Activated CD4-positive, alpha-beta T cell treated with anti-CD3 and anti-CD28 coated beads for 36 hours (primary cell): ENCODE data around the gene SSTR1. TPM values are rescaled to one million over a fixed set of nuclear protein-coding genes. Genes with fewer than 3 reads are reported as not detected.

ENCODE experiments used
- ATAC-seq: fragments of 200-7000 bp; cut with Tn5 transposase; one replicate; pipeline ENCODE4 v1.10.0; 2021; ENCODE audit warnings: mild to moderate bottlenecking, moderate library complexity
- CTCF ChIA-PET: fragments of 350-600 bp; sonication (Branson Sonifier 250); formaldehyde crosslinking; loops from one replicate; lab custom pipeline; 2021; ENCODE audit warnings: antibody characterized with exemption; lab: Charles Lee
- POLR2A ChIA-PET: fragments of 350-600 bp; sonication (Branson Sonifier 250); formaldehyde crosslinking; loops from one replicate; lab custom pipeline; 2021; ENCODE audit warnings: antibody characterized with exemption, inconsistent platforms; lab: Charles Lee
- DNase-seq: peaks from one replicate; pipeline ENCODE4 v3.0.0-alpha.2; 2020
- H3K27ac Mint-ChIP-seq: one replicate; pipeline ENCODE4 v1.8.0; 2021; ENCODE audit warnings: mixed read lengths
- H3K27me3 Mint-ChIP-seq: one replicate; pipeline ENCODE4 v1.8.0; 2021; ENCODE audit warnings: mixed read lengths
- H3K36me3 Mint-ChIP-seq: one replicate; pipeline ENCODE4 v1.8.0; 2021; ENCODE audit warnings: low read depth, mixed read lengths
- H3K4me1 Mint-ChIP-seq: one replicate; pipeline ENCODE4 v1.8.0; 2021; ENCODE audit warnings: mixed read lengths
- H3K4me3 Mint-ChIP-seq: one replicate; pipeline ENCODE4 v1.8.0; 2021; ENCODE audit warnings: mild to moderate bottlenecking, moderate library complexity, mixed read lengths
- H3K9me3 Mint-ChIP-seq: one replicate; pipeline ENCODE4 v1.8.0; 2021; ENCODE audit warnings: low read depth, mixed read lengths
- intact Hi-C, 2 experiments: fragments of 100-400 bp; cut with DNase I in 1 of 2; cut with micrococcal nuclease in 1 of 2; formaldehyde crosslinking; loops; one replicate each; pipeline versions ENCODE4 v1.14.2 to v1.15.1; 2022 to 2024; cut with DNase I, micrococcal nuclease
- total RNA-seq, 2 experiments: library from RNA; stranded (reverse); gene quantifications; one replicate each; pipeline ENCODE4 v1.2.3, GENCODE V29; 2021

SSTR1 gene
- total RNA-seq, 2 experiments from 2014 or later = not detected

GRCh38 chr14:38203929-38204718 lies 3.6 kb upstream of the SSTR1 start:
- Mint-ChIP-seq H3K36me3 (no peaks in the 10 kb centered on the region), H3K4me1 (peaks cover 5% of the 10 kb centered on the region), H3K9me3 (no peaks in the 10 kb centered on the region), H3K4me3 (no peak overlapping the region), H3K27ac (no peak overlapping the region), H3K27me3 (peaks cover 21% of the 10 kb centered on the region)
- intact Hi-C loops = no loop called here
- ATAC-seq (no peak), DNase-seq (no peak)
- CTCF ChIA-PET = no interaction called here
- POLR2A ChIA-PET = no interaction called here

- H3K27ac Mint-ChIP-seq = no peak overlapping the region
- H3K27me3 Mint-ChIP-seq = peaks cover 25% of the 10 kb centered on the region
- DNase-seq (no peak), ATAC-seq (no peak)
- POLR2A ChIA-PET = no interaction called here
- H3K36me3 Mint-ChIP-seq = no peaks in the 10 kb centered on the region
- intact Hi-C loops = no loop called here
- no peaks in the 10 kb centered on the region for H3K9me3 Mint-ChIP-seq
- CTCF ChIA-PET = interaction anchor here (1.4 kb wide), 1 partner anchor 663 kb away, joined by 4 read pairs; no protein-coding TSS in a partner anchor
- H3K4me1 Mint-ChIP-seq = peaks cover 9% of the 10 kb centered on the region
- H3K4me3 Mint-ChIP-seq = no peak overlapping the region
These were observed 3.0 kb upstream of the SSTR1 start for GRCh38 chr14:38204719-38205115.

- peaks cover 30% of the 10 kb centered on the region for H3K27me3 Mint-ChIP-seq
- no peak overlapping the region for H3K4me3 Mint-ChIP-seq
- CTCF ChIA-PET = interaction anchor here (0.6 to 1.4 kb wide), 2 partner anchors 8 to 663 kb away, joined by 3 to 4 read pairs; no protein-coding TSS in a partner anchor
- DNase-seq (no peak), ATAC-seq (no peak)
- no peaks in the 10 kb centered on the region for H3K36me3 Mint-ChIP-seq
- peaks cover 14% of the 10 kb centered on the region for H3K4me1 Mint-ChIP-seq
- intact Hi-C loops = no loop called here
- POLR2A ChIA-PET = no interaction called here
- no peak overlapping the region for H3K27ac Mint-ChIP-seq
- H3K9me3 Mint-ChIP-seq = no peaks in the 10 kb centered on the region
These were observed 2.4 kb upstream of the SSTR1 start for GRCh38 chr14:38205119-38205813.

- CTCF ChIA-PET = interaction anchor here (0.6 to 1.4 kb wide), 2 partner anchors 9 to 662 kb away, joined by 3 to 4 read pairs; no protein-coding TSS in a partner anchor
- H3K4me3 Mint-ChIP-seq = no peak overlapping the region
- intact Hi-C loops = no loop called here
- peaks cover 39% of the 10 kb centered on the region for H3K27me3 Mint-ChIP-seq
- H3K27ac Mint-ChIP-seq = no peak overlapping the region
- no peak for DNase-seq
- POLR2A ChIA-PET = no interaction called here
- ATAC-seq = no peak
- H3K9me3 Mint-ChIP-seq = no peaks in the 10 kb centered on the region
- peaks cover 18% of the 10 kb centered on the region for H3K4me1 Mint-ChIP-seq
- no peaks in the 10 kb centered on the region for H3K36me3 Mint-ChIP-seq
These were observed 1.6 kb upstream of the SSTR1 start for GRCh38 chr14:38205949-38206665.

- intact Hi-C loops = no loop called here
- Mint-ChIP-seq H3K27ac (no peak overlapping the region), H3K9me3 (no peaks in the 10 kb centered on the region), H3K36me3 (no peaks in the 10 kb centered on the region), H3K27me3 (peaks cover 42% of the 10 kb centered on the region), H3K4me3 (no peak overlapping the region), H3K4me1 (peaks cover 20% of the 10 kb centered on the region)
- no peak for DNase-seq
- ATAC-seq = no peak
- CTCF ChIA-PET = no interaction called here
- POLR2A ChIA-PET = no interaction called here
These were observed 871 bp upstream of the SSTR1 start for GRCh38 chr14:38206689-38207376.

GRCh38 chr14:38207377-38207735 lies 348 bp upstream of the SSTR1 start:
- no peak overlapping the region for H3K4me3 Mint-ChIP-seq
- peaks cover 21% of the 10 kb centered on the region for H3K4me1 Mint-ChIP-seq
- intact Hi-C loops = no loop called here
- no peaks in the 10 kb centered on the region for H3K9me3 Mint-ChIP-seq
- peaks cover 44% of the 10 kb centered on the region for H3K27me3 Mint-ChIP-seq
- DNase-seq = no peak
- ChIA-PET CTCF (interaction anchor here (0.8 to 0.9 kb wide), 2 partner anchors 29 to 1011 kb away, joined by 4 read pairs; no protein-coding TSS in a partner anchor), POLR2A (no interaction called here)
- no peaks in the 10 kb centered on the region for H3K36me3 Mint-ChIP-seq
- no peak overlapping the region for H3K27ac Mint-ChIP-seq
- no peak for ATAC-seq

- ATAC-seq (peak; percentile 49), DNase-seq (peak; percentile 33)
- Mint-ChIP-seq H3K9me3 (no peaks in the 10 kb centered on the region), H3K36me3 (no peaks in the 10 kb centered on the region), H3K27me3 (peaks cover 46% of the 10 kb centered on the region), H3K27ac (no peak overlapping the region), H3K4me1 (peaks cover 21% of the 10 kb centered on the region), H3K4me3 (no peak overlapping the region)
- POLR2A ChIA-PET = no interaction called here
- CTCF ChIA-PET = interaction anchor here (1.1 kb wide), 1 partner anchor 12 kb away, joined by 3 read pairs; no protein-coding TSS in a partner anchor
- intact Hi-C loops = no loop called here
These were observed 1.2 kb downstream of the SSTR1 start for GRCh38 chr14:38208618-38209562.

- ATAC-seq (no peak), DNase-seq (peak; percentile 22)
- POLR2A ChIA-PET = no interaction called here
- Mint-ChIP-seq H3K27me3 (peaks cover 49% of the 10 kb centered on the region), H3K27ac (no peak overlapping the region), H3K9me3 (no peaks in the 10 kb centered on the region), H3K4me3 (no peak overlapping the region), H3K36me3 (no peaks in the 10 kb centered on the region), H3K4me1 (peaks cover 21% of the 10 kb centered on the region)
- intact Hi-C loops = loop anchor here in 1 of 2 experiments (5.0 kb wide), 2 partner anchors 618 to 1693 kb away; no protein-coding TSS in a partner anchor
- CTCF ChIA-PET = no interaction called here
These were observed 2.2 kb downstream of the SSTR1 start for GRCh38 chr14:38209572-38210557.

- intact Hi-C loops = loop anchor here in 1 of 2 experiments (5.0 kb wide), 2 partner anchors 618 to 1693 kb away; no protein-coding TSS in a partner anchor
- ATAC-seq (no peak), DNase-seq (no peak)
- Mint-ChIP-seq H3K36me3 (no peaks in the 10 kb centered on the region), H3K4me3 (no peak overlapping the region), H3K27ac (no peak overlapping the region), H3K27me3 (peaks cover 49% of the 10 kb centered on the region), H3K4me1 (peaks cover 21% of the 10 kb centered on the region), H3K9me3 (no peaks in the 10 kb centered on the region)
- POLR2A ChIA-PET = no interaction called here
- CTCF ChIA-PET = interaction anchor here (0.7 kb wide), 1 partner anchor 139 kb away, joined by 3 read pairs; no protein-coding TSS in a partner anchor
These were observed 3.0 kb downstream of the SSTR1 start for GRCh38 chr14:38210587-38211216.
